IPS-NIHi11 (cell line): ENCODE results near the gene DGKD.

ENCODE experiments used
- DNase-seq: peaks from one replicate; pipeline ENCODE4 v3.0.0; 2012; ENCODE audit warnings: mixed read lengths, low spot score

Gene DGKD

DNA sequence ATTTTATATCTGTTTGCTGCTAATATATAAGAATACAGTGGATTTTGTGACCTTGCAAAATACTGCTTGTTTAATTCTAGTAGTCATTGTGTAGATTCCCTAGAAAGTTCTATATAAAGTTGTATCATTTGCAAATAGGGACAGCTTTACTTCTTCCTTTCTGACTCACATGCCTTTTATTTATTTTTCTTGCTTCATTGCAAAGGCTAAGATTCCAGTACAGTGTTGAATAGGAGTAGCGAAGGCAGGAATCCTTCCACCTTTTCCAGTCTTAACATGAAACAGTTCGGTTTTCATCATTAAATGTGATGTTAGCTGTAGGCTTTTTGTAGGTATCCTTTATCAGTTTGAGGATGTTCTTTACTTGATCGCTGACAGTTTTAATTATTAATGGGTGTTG lies 58.1 kb downstream of the DGKD start:
- no peak for DNase-seq

GRCh38 chr2:233413046-233413445 lies 58.8 kb downstream of the DGKD start:
- no peak for DNase-seq

- DNase-seq = no peak
These were observed 59.4 kb downstream of the DGKD start for GRCh38 chr2:233413559-233414272.

- DNase-seq = no peak
These were observed 60.0 kb downstream of the DGKD start for GRCh38 chr2:233414273-233414654.

- no peak for DNase-seq
These were observed 60.7 kb downstream of the DGKD start for GRCh38 chr2:233414777-233415570.

- DNase-seq = no peak
These were observed 61.9 kb downstream of the DGKD start for GRCh38 chr2:233416199-233416598.

DNA sequence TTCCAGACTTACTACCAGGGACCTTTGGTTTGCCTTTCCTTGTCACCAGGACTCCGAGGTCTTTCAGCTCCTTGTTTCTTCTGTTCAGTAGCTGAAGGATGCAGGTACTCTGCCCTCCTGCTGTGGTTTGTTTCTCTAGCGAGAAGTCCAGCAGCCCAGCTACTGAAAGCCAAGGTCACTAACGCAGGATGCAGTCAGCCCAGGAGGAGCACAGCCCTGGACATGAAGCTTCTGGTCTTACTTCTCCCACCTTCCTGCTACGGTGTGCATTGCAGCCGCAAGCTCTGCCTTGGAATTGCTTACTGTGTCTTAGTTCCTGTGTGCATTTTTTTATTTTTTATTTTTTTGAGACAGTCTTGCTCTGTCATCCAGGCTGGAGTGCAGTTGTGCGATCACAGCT lies 62.4 kb downstream of the DGKD start:
- DNase-seq = no peak

DNA sequence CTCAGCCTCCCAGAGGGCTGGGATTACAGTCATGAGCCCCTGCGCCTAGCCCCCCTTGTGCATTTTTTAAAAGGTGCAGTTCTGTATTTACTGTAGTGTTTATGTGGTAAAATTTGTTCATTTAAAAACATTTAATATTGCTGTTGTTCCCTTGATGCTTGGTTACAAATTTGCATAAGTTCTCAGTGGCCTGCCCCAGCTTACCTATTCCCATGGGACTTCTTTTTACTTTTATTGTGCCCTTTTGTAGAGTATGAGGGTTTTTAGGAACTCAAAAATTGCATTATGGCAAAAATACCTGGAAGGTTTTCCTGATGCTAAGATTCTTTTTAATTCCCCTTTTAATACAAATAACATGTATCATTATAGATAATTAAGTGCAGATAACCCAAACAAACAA lies 63.0 kb downstream of the DGKD start:
- no peak for DNase-seq

GRCh38 chr2:233418052-233418760 lies 63.9 kb downstream of the DGKD start:
- DNase-seq = no peak

GRCh38 chr2:233418761-233419546 lies 64.7 kb downstream of the DGKD start:
- no peak for DNase-seq

DNA sequence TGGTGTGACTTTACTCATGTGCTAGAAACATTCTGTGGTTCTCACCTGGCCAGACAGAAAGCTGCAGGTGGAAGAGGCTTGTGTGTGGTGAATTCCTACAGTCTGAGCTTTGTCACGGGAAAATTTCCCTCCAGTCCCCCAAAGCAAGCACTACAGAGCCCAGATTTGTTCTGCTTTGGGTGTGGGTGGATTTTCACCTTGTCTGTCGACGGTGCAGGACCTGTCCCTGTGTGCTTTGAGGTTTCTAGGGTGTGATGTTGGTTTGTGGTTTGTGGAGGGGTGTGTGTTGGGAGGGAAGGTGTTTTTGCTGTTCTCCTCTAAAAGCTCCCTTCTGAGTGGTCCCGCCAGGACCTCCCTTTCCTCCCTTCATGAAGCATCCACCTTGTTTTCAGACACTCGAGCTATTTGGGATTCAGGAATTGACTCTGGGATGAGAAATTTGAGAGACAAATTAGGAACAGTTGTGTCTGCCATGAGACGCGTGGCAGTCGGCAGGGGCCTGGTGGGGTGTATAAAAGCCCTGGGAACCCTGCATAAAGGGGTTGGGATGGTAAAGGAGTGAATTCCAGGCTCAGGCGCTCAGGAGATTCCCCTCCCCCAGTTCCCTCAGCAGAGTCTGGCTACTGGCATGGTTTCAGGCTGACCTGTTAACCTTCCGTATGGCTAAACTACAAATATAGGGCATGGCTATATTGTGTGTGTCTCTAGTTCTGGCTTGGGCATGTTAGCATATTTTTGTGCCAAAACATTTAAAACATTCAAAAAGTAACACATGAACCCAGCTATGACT lies 65.5 kb downstream of the DGKD start:
- DNase-seq = peak; percentile 54

DNA sequence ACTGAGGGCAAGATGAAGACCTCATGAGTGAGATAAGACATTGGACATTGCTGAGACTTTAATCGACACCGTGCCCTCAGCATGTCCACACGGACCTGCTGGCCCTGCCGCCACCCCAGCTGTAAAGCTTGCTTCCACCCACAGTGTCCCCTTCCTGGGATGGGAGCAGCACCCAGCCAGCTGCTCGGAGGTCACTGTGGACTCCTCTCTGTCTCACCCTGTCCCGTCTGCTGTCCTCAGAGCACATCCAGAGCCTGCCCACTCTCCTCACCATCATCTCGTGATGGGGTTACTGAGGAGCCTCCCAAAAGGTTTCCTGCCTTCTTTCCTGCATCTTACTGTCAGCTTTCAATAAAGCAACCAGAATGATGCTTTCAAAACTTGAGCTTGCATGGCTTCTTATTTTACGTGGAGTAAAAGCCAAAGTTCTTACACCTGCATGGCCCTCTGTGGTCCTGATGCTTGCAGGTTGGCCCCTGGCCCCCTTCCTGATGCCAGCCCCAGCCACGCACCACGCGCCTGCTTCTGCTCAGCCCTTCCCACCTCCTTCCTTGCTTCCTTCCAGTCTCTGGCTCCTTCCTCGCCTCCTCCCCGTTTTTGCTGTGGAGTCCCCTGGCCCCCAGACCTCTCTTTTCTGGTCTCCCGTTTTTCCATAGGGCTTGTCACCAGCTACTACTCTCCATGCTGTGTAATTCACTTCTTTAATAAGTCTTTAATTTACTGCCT lies 67.0 kb downstream of the DGKD start:
- no peak for DNase-seq

DNA sequence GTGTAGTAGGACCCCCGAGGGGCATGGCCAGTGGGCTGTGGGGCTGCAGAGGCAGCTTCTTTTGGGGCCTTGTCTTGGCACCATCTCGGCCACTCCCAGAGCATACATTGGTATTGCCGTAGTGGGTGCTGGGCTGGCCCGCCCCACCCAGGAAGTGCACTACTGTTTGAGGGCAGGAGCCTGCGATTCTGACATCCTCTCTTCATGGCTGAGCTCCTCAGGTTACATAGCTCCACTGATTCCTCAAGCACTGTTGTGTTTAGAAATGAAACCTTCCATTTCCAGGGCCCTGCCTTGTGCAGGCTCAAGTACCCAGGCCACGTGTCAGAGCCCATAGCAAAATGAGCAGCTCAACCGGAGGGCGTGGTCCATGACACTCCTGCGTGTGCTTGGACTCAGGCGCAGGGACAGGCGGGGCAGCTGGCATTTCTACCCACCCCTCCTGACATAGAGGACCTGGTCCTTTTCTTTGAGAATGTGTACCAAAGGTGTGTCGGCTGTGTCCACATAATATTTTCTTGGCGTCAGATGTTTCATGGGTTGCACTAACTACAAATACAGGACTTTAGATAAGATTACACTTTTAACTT lies 67.9 kb downstream of the DGKD start:
- DNase-seq = peak; percentile 61

GRCh38 chr2:233422649-233423551 lies 68.6 kb downstream of the DGKD start:
- DNase-seq = no peak

DNA sequence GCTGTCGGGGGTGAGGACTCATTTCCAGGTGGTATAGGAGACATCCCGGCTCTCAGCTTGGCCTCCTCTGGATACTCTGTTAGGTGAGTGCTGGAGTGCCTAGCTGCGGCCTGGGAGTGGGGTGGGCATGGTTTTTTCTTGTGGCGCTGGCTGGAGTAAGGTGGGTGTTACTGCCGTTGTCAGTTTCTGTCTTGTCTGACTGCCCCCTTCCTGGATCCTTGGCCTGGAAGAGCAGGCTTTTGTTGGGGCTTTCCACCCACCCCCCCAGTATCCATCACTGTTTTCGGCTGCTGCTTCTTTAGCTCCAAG lies 69.2 kb downstream of the DGKD start:
- DNase-seq = no peak

GRCh38 chr2:233424154-233424951 lies 70.1 kb downstream of the DGKD start:
- no peak for DNase-seq

DNA sequence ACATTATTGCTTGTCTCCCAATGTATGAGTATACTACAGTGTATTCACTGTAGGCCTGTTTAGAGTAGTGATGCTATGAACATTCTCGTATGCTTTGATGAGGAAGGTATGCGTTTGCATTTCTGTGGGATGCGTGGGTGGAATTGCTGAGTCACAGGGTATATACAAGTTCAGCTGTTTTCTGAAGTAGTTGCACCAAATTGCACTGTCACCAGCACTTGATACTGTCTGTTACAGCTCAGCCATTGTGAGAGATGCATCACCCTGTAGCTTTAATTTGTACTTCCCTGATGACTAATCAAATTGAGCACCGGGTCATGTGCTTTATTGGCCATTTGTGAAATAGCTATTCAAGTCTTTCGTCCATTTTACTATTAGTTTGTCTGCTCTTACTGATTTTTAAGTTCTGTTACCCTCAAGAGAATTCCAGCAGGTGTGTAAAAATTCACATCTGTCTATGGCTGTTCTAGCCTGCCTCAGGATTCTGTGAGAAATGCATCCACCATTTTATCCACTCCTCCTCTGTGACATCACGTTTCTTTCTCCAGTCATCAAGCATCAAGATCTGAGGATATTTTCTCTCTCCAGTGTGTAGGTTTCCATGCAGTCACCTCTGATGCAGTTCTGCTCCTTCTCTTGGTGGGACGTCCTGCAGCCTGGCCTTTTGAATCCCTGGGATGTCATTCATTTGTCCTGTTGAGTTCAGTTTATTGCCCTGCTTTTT lies 72.5 kb downstream of the DGKD start:
- DNase-seq = no peak

DNA sequence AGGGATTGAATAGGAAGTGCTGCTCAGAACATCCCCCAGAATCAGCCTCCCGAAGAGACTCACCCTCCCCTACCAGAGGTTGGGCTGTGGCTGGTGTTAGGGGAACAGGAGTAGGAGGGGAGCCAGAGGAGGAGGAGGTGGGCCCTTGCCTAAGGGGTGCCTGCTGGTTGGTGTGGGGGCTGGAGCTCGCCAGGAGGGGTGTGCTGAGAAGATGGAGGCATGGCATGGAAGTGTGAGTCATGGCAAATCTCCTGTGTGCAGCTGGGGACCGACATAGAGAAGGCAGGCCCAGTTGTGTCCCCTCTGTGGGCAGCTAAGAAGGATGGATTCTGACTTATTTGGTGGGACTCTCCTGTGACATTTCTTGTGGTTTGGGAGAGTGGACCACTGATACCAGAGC lies 73.7 kb downstream of the DGKD start:
- DNase-seq = no peak
